Umbilical cord (tissue), 2 donors: ENCODE data around the gene LMAN1. TPM values are rescaled to one million over a fixed set of nuclear protein-coding genes. Genes with fewer than 3 reads are reported as not detected.

Experiments used
- DNase-seq: peaks from one replicate; pipeline ENCODE4 v3.0.0-alpha.2; 2015; ENCODE audit warnings: low spot score
- total RNA-seq: library from RNA; depleted of rRNA; stranded (reverse); fragments of >200 nt; gene quantifications from one replicate; pipeline ENCODE4 v1.2.3, GENCODE V29; 2014; ENCODE audit warnings: low replicate concordance; ENCODE audit not compliant: insufficient read depth

Gene LMAN1
- total RNA-seq, 1 donor from 2014 or later: 170 TPM

DNA sequence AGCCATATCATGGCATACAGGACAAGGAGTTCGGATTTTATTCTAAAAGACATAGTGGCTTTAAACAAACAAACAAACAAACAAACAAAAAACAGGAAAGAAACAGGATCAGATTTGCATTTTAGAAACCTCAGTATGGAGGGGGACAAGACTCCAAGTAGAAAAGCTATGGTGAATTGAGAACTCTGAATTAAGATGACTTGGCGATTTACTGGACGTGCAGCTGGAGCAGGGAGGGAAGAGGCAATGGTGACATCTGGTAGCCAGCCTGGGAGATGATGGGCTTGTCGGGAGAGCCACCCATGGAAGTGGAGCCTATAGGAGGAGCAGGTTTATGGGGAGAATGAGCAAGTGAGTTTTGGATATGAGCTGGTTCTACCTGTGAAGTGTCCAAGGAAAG is 53.8 kb downstream of the LMAN1 start:
- DNase-seq: no peak

DNA sequence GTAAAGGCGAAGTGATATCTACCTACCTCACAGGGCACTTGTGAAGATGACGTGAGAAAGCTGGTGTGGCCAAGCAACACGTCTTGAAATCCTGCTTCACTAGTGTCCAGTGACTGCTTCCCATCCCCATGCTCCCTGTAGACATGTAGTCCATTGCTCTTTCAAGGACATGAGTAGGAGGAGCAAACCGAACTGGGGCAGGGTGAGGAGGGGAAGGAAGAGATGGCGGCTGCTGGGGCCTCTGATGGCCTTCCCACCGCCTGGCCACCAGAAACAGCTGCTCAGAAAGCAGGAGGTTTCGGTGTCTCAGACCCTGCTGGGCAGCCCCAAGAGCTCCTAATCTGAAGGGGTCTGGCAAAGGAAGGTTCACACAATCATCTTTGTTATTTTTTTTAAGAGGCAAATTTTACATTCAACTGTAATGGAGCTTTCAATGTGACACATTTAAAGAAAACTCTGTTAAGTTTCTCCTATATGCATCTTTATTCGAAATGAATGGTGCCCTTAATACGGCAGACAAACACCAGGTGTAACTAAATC is 55.3 kb downstream of the LMAN1 start:
- no peak for DNase-seq

DNA sequence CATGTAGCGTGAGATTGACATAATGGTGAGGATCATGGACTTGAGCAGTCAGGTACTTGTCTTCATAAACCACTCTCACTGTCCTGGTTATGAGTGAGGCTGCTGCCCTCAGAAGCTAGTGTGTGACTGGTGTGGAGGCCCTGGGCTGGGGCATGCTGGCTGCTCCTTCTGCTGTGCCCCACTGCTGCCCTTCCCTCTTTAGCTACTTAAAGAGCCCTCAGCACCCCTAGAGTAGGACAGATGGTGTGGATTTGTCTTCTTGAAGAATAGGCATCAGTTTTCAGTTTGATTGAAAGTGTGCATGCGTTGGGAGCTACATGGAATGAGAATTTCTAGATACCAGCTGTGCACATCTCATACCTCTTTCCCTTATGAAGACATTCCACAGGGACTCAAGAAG is 56.1 kb downstream of the LMAN1 start:
- DNase-seq: no peak

DNA sequence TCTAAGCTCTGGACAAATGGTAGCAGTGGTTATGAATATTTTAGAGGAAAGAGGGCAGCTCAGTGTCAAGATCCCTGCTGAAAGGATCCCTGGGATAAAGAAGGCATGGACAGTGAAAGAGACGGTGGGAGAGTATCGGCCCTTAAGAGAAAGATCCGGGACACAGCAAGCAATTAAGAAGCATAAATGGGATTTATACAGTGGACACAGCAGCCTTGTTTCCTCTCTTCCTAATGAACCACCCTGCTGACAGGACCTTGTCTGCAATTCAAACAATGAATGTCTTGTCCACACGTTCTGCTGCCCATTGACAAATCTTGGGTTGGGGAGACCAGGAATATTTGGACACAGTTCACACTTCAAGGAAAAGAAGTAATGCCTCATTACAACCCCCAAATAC is 57.1 kb downstream of the LMAN1 start:
- DNase-seq: no peak

DNA sequence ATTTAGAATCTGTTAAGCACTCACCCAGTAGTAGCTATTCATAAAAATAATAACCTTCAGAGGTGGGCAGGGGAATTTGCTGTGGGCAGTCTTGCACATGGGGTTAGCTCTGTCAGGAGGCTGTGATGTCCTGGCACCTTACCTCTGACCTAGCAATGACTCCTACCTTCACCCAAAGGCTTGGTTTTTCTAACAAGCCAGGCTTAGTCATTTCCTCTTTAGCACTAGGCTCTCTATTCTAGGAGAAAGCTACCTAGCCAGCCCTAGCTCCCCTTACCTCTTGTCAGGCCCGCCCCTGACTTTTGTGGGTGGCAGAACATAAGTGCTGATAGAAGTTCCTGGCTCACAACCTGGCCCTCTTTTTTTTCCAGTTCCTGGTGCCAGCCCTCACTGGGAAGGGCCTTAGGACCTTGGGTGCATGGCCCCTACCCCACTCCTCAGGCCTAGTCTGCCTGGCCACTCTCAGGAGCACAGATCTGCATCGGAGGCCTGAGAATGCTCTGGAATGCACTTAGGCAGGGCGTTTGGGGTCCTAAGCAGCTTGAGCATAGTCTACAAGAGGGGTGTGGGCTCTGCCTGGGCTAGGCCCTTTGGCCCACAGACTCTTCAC is 58.3 kb downstream of the LMAN1 start:
- no peak for DNase-seq

DNA sequence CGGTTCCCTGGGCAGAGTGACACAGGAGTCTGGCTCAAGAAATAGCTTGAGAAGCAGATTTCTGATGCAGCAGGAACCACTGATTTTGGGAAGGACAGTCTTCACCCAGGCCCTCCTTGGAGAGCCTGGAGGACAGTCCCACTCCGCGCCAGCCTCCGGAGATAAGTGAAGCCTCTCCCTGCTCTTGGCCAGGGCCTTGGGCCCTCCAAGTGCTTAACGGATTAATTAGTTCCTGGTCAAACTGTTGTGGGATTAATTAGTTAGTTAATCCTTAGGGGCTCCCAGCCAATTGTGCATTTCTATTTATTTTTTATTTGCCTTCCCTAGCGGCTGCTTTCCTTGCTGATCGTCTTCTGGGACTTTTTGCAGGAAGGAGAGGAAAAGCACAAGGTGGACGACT is 60.2 kb downstream of the LMAN1 start:
- DNase-seq: no peak

DNA sequence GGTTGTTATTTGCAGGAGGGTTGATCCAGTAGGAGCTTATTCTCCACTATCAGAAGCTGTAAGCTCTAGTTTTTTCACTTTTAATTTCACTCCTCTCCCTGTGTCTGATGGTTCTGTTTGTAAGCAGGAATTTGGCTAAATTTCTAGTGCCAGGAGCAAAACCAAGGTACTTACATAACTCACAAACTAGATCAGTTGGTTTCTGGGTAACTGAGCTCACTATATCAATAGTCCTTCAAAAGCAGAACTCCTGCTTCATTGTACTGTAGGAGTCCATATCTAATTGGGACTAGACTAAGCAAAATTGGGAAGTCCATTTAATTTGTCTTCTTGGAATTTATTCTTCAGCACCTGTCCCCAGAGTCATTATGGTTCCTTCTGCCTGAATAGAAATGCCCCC is 65.7 kb downstream of the LMAN1 start:
- no peak for DNase-seq

DNA sequence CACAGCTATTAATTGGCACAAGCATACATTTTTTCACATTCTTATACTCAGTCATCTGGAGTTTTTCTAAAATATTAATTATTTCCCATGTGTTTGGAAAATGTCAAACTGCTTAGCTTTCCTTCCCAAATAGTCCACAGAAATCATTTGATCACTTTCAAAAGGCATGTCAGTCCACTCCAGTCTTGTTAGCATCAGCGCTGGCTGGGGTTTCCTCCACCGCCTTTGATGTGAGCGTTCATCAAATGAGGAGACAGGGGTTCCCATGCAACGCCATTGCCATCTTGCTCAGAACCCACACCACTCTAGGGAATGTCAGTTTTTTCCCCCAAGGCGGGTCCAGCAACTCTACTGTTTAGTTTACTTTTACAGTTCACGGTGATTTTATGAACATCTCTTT is 72.7 kb downstream of the LMAN1 start:
- no peak for DNase-seq

DNA sequence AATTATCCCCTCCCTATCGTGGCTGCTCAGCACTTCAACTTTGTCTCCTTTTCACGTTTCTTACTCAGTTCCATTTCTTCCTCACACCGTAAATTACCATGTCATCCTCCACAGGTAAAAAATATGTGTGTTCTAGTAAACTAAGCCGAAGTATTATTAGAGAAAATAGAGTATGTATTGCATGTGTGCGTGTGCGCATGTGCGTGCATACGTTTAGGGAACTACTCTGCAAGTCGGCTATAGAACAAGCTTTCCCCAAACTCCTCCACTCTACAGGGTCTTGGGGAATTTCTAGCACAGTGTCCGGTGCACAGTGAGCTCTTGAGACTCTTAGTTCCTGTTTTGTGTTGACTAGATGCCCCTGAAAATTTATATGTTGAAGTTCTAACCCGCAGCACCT is 76.7 kb downstream of the LMAN1 start:
- DNase-seq: no peak

DNA sequence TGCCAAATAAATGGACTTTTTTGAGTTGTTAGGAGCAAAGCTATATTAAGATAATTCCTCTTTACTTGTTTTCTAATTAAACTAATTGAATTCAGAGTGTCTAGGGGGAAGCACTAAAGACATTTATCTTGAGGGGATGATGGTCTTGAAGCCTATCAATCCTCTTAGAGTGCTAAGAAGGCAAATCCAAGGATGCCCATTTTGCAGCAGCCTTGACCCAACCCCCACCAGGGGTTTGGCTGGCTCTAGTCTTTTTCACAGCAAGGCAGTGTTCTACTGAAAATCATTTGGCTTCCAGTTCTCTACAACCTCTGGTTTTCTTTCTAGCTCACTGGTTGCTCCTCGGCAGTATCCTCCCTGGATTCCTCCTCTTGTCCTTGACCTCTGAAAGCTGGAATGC is 79.3 kb downstream of the LMAN1 start:
- no peak for DNase-seq

DNA sequence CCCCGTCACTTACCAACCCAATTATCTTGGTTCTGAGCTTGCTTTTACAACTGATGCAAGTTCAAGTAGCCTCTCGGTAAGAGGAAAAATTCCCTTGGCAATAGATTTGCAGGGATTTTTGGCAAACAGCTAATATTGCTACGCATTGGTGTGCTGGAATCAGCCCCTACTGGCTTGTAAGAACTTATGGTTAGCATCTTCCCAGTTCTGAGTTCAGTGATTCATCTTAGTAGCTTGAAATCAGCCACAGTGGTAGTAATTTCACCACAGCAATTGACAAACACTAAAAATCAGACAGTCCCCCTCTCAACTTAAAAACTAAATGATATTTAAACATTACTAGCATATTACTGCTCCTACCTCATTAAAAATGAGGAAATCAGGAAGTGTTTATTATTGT is 79.9 kb downstream of the LMAN1 start:
- no peak for DNase-seq

DNA sequence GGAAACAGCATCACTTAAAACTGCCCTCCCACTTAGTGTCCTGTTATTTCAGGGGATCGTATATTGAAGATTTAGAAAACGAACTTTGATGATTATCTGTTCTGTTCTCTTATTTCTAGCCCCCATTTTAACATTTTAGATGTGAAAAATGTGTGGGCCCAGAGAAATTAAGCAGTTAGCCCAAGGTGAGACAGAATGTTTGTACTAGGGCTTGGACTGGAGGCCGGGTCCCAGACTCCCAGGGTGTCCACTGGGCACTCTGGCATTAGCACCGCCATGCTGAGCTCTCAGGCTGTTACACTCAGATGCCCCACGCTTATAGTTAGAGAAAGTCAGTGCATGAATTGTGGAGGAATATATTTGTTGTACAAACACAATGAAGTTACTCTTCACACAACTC is 80.3 kb downstream of the LMAN1 start:
- no peak for DNase-seq

Other genes starting within 250 kb of the LMAN1 start
- gene SEC11C, start 219.4 kb downstream of the LMAN1 start, total RNA-seq: 10.8 TPM
- not detected for gene GRP, start 139.1 kb downstream of the LMAN1 start, total RNA-seq
- gene RAX, start 85.8 kb downstream of the LMAN1 start, total RNA-seq: 3.4 TPM
- 2.4 TPM for gene CPLX4, start 40.6 kb downstream of the LMAN1 start, total RNA-seq